Mesenchymal stem cell (in vitro differentiated cells and primary cell): ENCODE data around the gene MLLT1.

Experiments used
- DNase-seq: peaks from one replicate; pipeline ENCODE4 v3.0.0-alpha.2; 2013
- H2AFZ ChIP-seq: one replicate; pipeline ENCODE4 v1.6.1; 2013; ENCODE audit warnings: low read depth, mild to moderate bottlenecking, control low read depth, inconsistent platforms, low read length, moderate library complexity
- H2AK5ac ChIP-seq: 2 replicates; pipeline ENCODE4 v1.6.1; 2013; ENCODE audit warnings: low read length, moderate library complexity, mild to moderate bottlenecking, inconsistent platforms; ENCODE audit not compliant: severe bottlenecking
- H2BK120ac ChIP-seq: one replicate; pipeline ENCODE4 v1.6.1; 2013; ENCODE audit warnings: low read depth, mild to moderate bottlenecking, inconsistent platforms, low read length, moderate library complexity
- H2BK12ac ChIP-seq, 2 experiments: one replicate each; pipeline ENCODE4 v1.6.1; 2013; ENCODE audit warnings: inconsistent platforms in 2 of 2, low read length in 2 of 2, mild to moderate bottlenecking in 2 of 2, moderate library complexity in 2 of 2, control low read depth in 1 of 2
- H2BK15ac ChIP-seq: one replicate; pipeline ENCODE4 v1.6.1; 2013; ENCODE audit warnings: mild to moderate bottlenecking, low read depth, inconsistent platforms; ENCODE audit not compliant: poor library complexity, severe bottlenecking
- H2BK5ac ChIP-seq: 2 replicates; pipeline ENCODE4 v1.6.1; 2013; ENCODE audit warnings: low read depth, mild to moderate bottlenecking, low read length, control low read depth, inconsistent platforms; ENCODE audit not compliant: poor library complexity, severe bottlenecking
- H3K14ac ChIP-seq, 2 experiments: one replicate each; pipeline ENCODE4 v1.6.1; 2013; ENCODE audit warnings: inconsistent platforms in 2 of 2, low read length in 2 of 2, control low read depth in 1 of 2, mild to moderate bottlenecking in 1 of 2, moderate library complexity in 1 of 2
- H3K18ac ChIP-seq, 2 experiments: one replicate each; pipeline ENCODE4 v1.6.1; 2013; ENCODE audit warnings: inconsistent platforms in 2 of 2, low read length in 2 of 2, control low read depth in 1 of 2, low read depth in 1 of 2, mild to moderate bottlenecking in 1 of 2
- H3K23ac ChIP-seq, 2 experiments: one replicate each; pipeline ENCODE4 v1.6.1; 2013; ENCODE audit warnings: inconsistent platforms in 2 of 2, low read length in 2 of 2, mild to moderate bottlenecking in 2 of 2, moderate library complexity in 2 of 2, control low read depth in 1 of 2
- H3K27ac ChIP-seq: 2 replicates; pipeline ENCODE4 v1.5.1; 2013; ENCODE audit warnings: mild to moderate bottlenecking, moderate library complexity, low read length, control low read depth, inconsistent platforms; ENCODE audit not compliant: poor library complexity, severe bottlenecking
- H3K27me3 ChIP-seq, 2 experiments: 2 replicates each; pipeline versions ENCODE4 v1.6.1 to v1.7.0; 2013; ENCODE audit warnings: low read length in 2 of 2, mild to moderate bottlenecking in 2 of 2, moderate library complexity in 2 of 2, control low read depth in 1 of 2, inconsistent platforms in 1 of 2; ENCODE audit not compliant: control insufficient read depth in 1 of 2, insufficient read depth in 1 of 2
- H3K36me3 ChIP-seq, 2 experiments: 2 replicates each; pipeline versions ENCODE4 v1.6.1 to v1.7.0; 2013; ENCODE audit warnings: low read length in 2 of 2, control low read depth in 1 of 2, inconsistent platforms in 1 of 2, low read depth in 1 of 2, mild to moderate bottlenecking in 1 of 2; ENCODE audit not compliant: insufficient read depth in 2 of 2, control insufficient read depth in 1 of 2
- H3K4ac ChIP-seq, 2 experiments: one replicate each; pipeline ENCODE4 v1.6.1; 2013; ENCODE audit warnings: inconsistent platforms in 2 of 2, low read length in 2 of 2, mild to moderate bottlenecking in 2 of 2, moderate library complexity in 2 of 2, control low read depth in 1 of 2, low read depth in 1 of 2
- H3K4me1 ChIP-seq: 2 replicates; pipeline ENCODE4 v1.6.1; 2013; ENCODE audit warnings: low read depth, low read length, control low read depth; ENCODE audit not compliant: control insufficient read depth, insufficient read depth
- H3K4me2 ChIP-seq: 2 replicates; pipeline ENCODE4 v1.6.1; 2013; ENCODE audit warnings: low read length, mild to moderate bottlenecking, inconsistent platforms; ENCODE audit not compliant: poor library complexity, severe bottlenecking
- H3K4me3 ChIP-seq, 2 experiments: 2 replicates each; pipeline versions ENCODE4 v1.5.1 to v1.7.0; 2013; ENCODE audit warnings: low read length in 2 of 2, mild to moderate bottlenecking in 2 of 2, control low read depth in 1 of 2, low read depth in 1 of 2; ENCODE audit not compliant: insufficient read depth in 1 of 2
- H3K79me1 ChIP-seq: replicated peaks from 2 replicates; pipeline ENCODE4 v1.6.1; 2013; ENCODE audit warnings: mild to moderate bottlenecking, control low read depth, low read length, inconsistent platforms; ENCODE audit not compliant: poor library complexity, severe bottlenecking
- H3K9ac ChIP-seq: 2 replicates; pipeline ENCODE4 v1.7.0; 2013; ENCODE audit warnings: mild to moderate bottlenecking, low read length, moderate library complexity
- H3K9me3 ChIP-seq: 2 replicates; pipeline ENCODE4 v1.7.0; 2013; ENCODE audit warnings: mild to moderate bottlenecking, low read length; ENCODE audit not compliant: control insufficient read depth
- H4K8ac ChIP-seq: one replicate; pipeline ENCODE4 v1.6.1; 2013; ENCODE audit warnings: inconsistent platforms, mild to moderate bottlenecking, low read length, moderate library complexity
- H4K91ac ChIP-seq: one replicate; pipeline ENCODE4 v1.6.1; 2013; ENCODE audit warnings: mild to moderate bottlenecking, low read length, inconsistent platforms
- WGBS: methylation state at CpG from one replicate; pipeline ENCODE4 v1.1.7; 2013; ENCODE audit warnings: mixed read lengths; 5-methylcytosine and 5-hydroxymethylcytosine counted together

The MLLT1 gene

DNA sequence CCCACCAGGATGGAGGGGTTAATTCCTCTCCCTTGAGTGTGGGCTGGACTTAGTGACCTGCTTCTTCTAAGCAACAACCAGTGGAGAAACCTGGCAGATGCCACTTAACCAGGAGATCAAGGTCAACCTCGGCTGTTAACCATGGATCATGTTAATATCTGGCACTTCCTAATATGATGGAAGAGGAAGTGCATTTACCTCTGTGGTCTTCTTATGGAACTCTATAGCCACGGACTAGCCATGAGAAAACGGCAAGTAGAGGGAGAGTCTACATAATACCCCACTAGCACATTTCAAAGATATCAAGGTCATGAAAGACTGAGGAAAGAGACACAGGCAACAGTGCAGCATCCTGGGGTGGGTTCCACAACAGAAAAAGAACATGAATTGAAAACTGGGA is 31.4 kb downstream of the MLLT1 start:
- Histone ChIP-seq H4K91ac (no peak overlapping the region), H3K4me3 (no peak overlapping the region), H4K8ac (no peak overlapping the region), H3K4me1 (peaks cover 1% of the 10 kb centered on the region), H2BK120ac (no peak overlapping the region), H3K27me3 (no peaks in the 10 kb centered on the region), H2AK5ac (no peak overlapping the region), H3K27ac (no peak overlapping the region), H3K23ac (no peak overlapping the region), H3K36me3 (peaks cover 16% of the 10 kb centered on the region in 2 experiments), H2BK12ac (no peak overlapping the region), H3K14ac (no peak overlapping the region), H3K9me3 (no peaks in the 10 kb centered on the region), H3K4me2 (no peak overlapping the region), H3K79me1 (peaks cover 45% of the 10 kb centered on the region), H3K9ac (no peak overlapping the region), H2BK5ac (no peak overlapping the region), H3K18ac (no peak overlapping the region), H2BK15ac (no peak overlapping the region), H3K4ac (no peak overlapping the region), H2AFZ (no peak overlapping the region)
- DNase-seq, result no peak
- WGBS, result 100% methylated on average over 3 of the region's 3 CpGs

DNA sequence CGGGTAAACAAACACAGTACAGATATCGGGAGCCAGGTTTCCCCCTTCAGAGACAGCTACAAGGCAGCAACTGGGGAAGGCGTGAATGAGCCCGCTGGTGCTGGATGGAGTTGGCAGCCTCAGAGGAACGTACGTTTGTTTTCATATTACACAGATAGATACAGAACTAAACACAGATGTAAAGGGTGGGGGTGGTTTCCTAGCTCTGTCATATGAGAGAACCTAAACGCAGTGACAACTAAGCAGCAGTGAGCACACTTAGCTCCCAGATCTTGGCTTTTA is 32.8 kb downstream of the MLLT1 start:
- no peak for DNase-seq
- H3K4me1 ChIP-seq, result peaks cover 4% of the 10 kb centered on the region
- H2BK5ac ChIP-seq, result no peak overlapping the region
- H3K14ac ChIP-seq, result no peak overlapping the region
- H2BK120ac ChIP-seq, result no peak overlapping the region
- H3K36me3 ChIP-seq, result peaks cover 16 to 19% of the 10 kb centered on the region in 2 experiments
- H3K4me3 ChIP-seq, result no peak overlapping the region
- no peak overlapping the region for H3K23ac ChIP-seq
- no peaks in the 10 kb centered on the region for H3K9me3 ChIP-seq
- H3K4me2 ChIP-seq, result no peak overlapping the region
- H4K8ac ChIP-seq, result no peak overlapping the region
- H3K79me1 ChIP-seq, result peaks cover 48% of the 10 kb centered on the region
- H3K27me3 ChIP-seq, result no peaks in the 10 kb centered on the region
- H2BK12ac ChIP-seq, result no peak overlapping the region
- no peak overlapping the region for H3K9ac ChIP-seq
- H3K27ac ChIP-seq, result no peak overlapping the region
- over 99% methylated on average over 4 of the region's 7 CpGs for WGBS
- H2AK5ac ChIP-seq, result no peak overlapping the region
- H3K18ac ChIP-seq, result no peak overlapping the region
- no peak overlapping the region for H4K91ac ChIP-seq
- no peak overlapping the region for H2BK15ac ChIP-seq
- H3K4ac ChIP-seq, result no peak overlapping the region
- H2AFZ ChIP-seq, result no peak overlapping the region

DNA sequence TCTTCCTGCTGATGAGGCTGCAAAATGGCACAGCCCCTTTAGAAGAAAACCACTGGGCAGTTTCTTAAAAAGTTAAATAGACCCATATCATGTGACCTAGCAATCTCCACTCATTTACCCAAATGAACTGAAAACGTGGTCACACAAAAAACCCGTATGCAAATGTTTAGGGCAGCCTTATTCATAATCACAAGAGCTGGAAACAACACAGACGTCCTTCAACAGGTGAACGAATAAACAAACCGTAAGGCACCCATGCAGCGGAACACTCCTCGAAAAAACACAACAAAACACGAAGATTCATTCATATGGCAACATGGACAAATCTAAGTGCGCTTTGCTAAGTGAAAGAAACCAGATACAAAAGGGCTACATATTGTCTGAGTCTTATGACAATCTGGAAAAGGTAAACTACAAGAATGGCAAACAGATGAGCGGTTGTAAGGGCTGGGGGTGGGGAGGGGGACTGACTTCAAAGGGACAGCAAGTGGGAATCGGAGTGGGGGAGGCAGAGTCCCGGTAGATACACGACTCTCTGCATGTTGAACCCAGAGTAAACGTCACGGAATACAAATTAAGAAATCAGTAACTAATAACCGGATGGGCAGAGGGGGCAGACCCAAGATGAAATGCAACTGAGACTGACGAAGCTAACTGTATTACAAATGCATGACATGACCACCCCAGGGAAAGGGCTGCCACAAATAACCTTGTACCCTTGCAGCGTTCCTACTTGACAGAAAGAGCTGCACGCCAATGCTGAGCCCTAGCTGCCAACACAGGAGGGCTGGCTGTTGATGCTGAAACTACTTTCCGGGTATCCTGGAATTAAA is 33.4 kb downstream of the MLLT1 start:
- no peak overlapping the region for H3K4ac ChIP-seq
- H3K4me1 ChIP-seq, result peaks cover 4% of the 10 kb centered on the region
- H3K14ac ChIP-seq, result no peak overlapping the region
- H3K36me3 ChIP-seq, result peaks cover 16 to 24% of the 10 kb centered on the region in 2 experiments
- WGBS, result 97% methylated on average over 20 of the region's 20 CpGs
- no peak overlapping the region for H2BK15ac ChIP-seq
- H3K18ac ChIP-seq, result no peak overlapping the region
- no peak overlapping the region for H3K23ac ChIP-seq
- H3K4me3 ChIP-seq, result no peak overlapping the region
- H3K4me2 ChIP-seq, result no peak overlapping the region
- no peak for DNase-seq
- no peak overlapping the region for H4K8ac ChIP-seq
- H3K27ac ChIP-seq, result no peak overlapping the region
- H3K79me1 ChIP-seq, result peaks cover 47% of the 10 kb centered on the region
- no peak overlapping the region for H2AFZ ChIP-seq
- no peak overlapping the region for H2BK5ac ChIP-seq
- H3K9me3 ChIP-seq, result no peaks in the 10 kb centered on the region
- H3K27me3 ChIP-seq, result no peaks in the 10 kb centered on the region
- no peak overlapping the region for H4K91ac ChIP-seq
- H2AK5ac ChIP-seq, result no peak overlapping the region
- no peak overlapping the region for H3K9ac ChIP-seq
- H2BK120ac ChIP-seq, result no peak overlapping the region
- no peak overlapping the region for H2BK12ac ChIP-seq

DNA sequence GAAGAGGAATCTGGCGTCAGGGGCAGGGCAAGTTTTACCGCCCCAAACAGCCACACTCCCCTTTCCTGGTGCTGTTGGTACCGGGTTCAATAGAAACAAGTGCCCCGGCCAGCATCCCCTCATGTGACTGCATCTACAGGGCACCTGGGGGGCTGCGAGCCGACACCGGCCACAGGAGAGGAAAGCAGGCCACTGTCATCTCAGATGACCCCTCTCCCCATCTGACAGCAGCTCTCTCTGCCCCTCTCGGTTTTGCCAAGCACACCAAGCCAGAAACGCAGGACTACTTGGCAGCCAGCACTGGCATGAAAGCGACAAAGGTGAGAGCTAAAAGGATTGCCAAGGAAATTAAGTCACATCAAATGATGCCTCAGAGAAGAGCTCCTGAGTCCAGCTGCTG is 37.1 kb downstream of the MLLT1 start:
- Histone ChIP-seq H3K9ac (no peak overlapping the region), H3K4me1 (peaks cover 21% of the 10 kb centered on the region), H3K4me3 (no peak overlapping the region), H2AK5ac (no peak overlapping the region), H4K8ac (no peak overlapping the region), H3K14ac (no peak overlapping the region), H2BK15ac (no peak overlapping the region), H2BK120ac (no peak overlapping the region), H3K4ac (no peak overlapping the region), H3K4me2 (no peak overlapping the region), H4K91ac (no peak overlapping the region), H3K9me3 (no peaks in the 10 kb centered on the region), H2AFZ (no peak overlapping the region), H3K27me3 (no peaks in the 10 kb centered on the region), H3K18ac (no peak overlapping the region), H2BK12ac (no peak overlapping the region), H3K27ac (no peak overlapping the region), H2BK5ac (no peak overlapping the region), H3K79me1 (peaks cover 53% of the 10 kb centered on the region), H3K36me3 (peaks cover 13 to 41% of the 10 kb centered on the region in 2 experiments), H3K23ac (no peak overlapping the region)
- DNase-seq, result no peak
- WGBS, result 91% methylated on average over 10 of the region's 10 CpGs
